D341Med (cell line): Measurements from ENCODE around the gene JAKMIP1.
A peak's percentile ranks its signal among the peaks of the same experiment; 100 is the strongest.

Experiments used
- DNase-seq: peaks from one replicate; pipeline ENCODE4 v3.0.0; 2012; ENCODE audit warnings: low spot score

JAKMIP1 gene

DNA sequence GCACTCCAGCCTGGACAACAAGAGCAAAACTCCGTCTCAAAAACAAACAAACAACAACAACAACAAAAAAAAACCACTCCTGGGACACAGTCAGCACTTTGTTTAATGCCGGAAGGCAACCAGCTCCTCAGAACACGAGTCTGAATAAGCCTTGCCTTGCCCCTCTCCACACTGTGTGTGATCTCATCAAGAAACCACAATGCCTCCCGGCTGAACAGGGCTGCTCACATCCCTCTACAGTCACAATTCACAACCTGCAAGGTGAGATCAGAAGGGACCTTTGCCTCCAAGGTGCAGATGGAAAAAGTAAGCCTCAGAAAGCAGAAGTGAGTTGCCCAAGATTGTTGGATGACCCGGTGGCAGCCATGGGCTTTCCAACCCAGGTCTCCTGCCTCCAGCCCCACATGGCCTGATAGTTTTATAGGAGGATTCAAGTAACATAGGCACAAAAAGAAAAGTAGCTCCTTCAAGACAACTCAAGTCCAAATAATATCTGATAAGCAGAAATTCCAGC lies 80.8 kb downstream of the JAKMIP1 start:
- DNase-seq, result no peak

DNA sequence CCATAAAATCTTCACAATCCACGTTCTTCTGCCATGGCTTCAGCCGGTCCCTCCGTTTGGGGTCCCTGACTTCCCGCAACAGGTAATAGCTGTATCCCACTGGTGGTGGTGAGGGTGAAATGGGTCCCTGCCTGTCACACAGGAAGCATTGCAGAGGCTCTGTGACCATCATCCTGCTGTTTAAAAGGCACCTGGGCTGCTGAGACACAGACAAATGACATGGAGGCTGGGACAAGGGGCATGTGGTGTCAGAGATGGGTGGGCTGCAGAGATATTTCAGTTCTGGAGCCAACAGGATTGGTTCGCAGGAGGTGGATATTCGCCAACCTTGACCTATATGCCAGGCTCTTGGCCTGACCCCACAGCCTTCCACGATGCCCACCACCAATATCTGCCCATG lies 82.1 kb downstream of the JAKMIP1 start:
- DNase-seq, result no peak

DNA sequence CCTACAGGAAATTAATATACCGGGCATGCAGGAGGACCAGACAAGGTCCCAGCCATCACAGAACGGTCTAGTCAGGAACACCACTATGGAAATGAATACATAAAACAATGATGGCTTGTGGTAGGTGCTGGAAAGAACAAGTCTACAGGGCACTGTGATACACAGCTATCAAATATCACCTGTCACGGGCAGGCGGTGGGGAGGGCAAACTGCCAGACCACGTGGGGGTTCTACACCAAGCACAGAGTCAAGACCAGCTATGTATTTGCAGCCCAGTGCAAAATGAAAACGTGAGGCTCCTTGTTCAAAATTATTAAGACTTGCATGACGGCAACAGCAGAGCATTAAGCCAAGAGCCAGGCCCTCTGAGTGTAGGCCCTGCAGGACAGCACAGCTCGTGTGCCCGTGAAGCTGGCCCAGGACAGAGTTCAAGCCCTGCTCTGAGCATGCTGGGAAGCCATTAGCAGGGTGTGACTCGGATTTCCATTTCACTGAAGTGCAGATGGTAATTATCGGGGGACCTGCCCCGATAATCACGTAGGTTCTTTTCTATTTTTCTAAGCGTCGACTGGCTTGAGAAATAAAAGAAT lies 83.6 kb downstream of the JAKMIP1 start:
- DNase-seq, result no peak

DNA sequence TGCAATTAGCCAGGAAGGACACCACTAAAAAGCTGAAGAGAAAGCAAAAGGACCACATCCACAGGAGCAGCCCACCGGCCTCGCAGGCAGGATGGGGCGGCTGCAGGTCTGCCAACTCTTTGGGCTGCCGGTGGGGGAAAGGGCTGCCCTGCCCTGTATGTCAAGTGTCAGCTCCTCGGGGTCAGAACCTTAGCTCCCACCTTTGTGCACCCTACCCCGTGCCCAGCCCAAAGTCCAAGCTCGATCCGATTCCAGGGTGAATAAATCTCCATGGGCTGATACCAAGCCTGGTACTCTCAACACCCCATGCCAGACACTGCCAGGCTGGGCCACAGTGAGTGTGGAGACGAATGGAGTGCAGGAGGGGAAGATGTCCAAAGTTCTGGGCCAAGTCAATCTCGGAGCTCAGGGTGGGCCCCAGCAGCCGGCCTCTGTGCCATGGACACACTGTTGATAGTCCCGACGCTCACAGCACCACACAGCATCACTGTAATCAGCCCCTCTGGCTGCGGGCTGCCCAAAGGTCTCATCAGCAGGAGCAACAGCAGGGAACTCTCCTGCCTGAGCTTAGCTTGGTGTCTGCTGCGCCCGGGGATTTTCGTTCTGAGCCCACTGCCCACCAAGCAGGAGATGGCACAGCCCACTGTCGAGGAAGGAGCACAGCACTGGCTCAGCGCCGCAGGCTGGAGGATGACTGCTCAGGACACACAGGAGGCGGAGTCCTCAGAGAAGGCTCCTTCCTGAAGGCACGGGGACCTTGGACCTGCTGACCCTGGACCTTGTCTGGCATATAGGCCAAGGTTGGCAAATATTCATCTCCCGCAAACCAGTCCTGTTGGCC lies 84.4 kb downstream of the JAKMIP1 start:
- no peak for DNase-seq

DNA sequence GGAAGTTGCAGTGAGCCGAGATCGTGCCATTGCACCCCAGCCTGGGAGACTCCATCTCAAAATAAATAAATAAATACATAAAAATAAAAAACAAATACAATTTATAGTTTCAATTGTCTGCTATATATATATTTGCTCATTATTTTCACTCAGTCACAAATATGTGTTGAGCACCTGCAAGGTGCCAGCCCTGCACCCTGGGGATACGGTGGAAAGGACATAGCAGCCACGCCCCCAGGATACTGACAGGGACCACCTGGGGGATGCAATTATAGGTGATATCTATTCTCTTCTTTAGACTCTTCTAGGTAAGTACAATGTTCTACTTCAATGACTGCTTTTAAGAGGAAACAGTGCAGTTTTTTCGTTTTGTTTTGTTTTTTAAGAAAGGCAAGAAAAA lies 85.0 kb downstream of the JAKMIP1 start:
- DNase-seq, result no peak

DNA sequence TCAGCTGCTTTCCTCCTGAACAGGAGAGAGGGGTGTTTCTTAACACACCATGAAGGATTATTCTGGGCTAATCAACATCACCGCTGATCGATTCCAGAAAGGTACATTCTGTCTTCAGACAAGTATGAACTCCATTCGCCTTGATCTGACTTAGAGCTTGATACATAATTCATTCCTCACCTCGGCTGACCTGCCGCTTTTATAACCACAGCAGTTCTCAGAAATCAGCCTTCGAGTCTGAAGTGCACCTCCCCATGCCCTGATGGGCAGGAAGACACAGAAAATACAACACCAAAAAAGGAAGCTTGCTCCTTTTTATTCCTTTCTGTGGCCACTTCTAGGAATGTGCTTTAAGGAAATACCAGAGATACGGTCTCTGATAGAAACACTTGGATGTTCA lies 85.7 kb downstream of the JAKMIP1 start:
- DNase-seq, result no peak

DNA sequence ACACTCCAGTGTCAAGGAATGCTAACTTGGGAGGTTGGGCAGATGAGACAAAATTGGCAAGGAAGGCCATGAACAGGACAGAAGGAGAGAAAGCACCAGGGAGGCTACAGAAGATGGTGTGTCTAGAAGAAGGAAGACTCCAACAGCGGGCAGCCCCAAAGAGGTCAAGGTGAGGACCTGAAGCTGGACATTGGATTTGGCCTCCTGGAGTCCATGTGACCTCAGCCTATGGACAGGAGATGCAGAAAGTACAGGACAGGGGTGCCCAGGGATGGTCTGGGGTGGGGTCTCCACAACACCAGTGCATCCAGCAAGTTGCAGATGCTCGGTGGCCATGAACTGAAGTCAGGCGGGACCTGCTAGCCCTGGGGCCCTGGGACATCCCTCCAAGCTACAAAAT lies 86.2 kb downstream of the JAKMIP1 start:
- no peak for DNase-seq

DNA sequence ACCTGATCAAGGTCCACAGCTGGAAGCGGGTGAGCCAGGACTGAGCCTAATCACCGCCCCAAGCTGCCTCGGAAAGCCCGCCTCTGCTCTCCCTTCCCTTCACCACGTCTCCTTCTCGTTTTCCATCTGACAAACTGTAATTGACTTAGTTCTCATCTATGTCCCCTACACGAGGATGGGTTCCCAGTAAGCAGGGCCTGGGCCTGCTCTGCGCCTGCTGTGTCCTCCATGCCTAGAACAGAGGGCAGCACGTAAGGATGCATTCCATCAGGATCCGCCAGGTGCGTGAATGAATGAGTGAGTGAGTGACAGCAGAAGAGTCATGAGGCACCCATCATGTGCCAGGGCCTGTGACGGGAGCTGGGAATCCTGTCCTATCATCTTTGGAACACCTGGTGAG lies 86.7 kb downstream of the JAKMIP1 start:
- DNase-seq, result no peak

DNA sequence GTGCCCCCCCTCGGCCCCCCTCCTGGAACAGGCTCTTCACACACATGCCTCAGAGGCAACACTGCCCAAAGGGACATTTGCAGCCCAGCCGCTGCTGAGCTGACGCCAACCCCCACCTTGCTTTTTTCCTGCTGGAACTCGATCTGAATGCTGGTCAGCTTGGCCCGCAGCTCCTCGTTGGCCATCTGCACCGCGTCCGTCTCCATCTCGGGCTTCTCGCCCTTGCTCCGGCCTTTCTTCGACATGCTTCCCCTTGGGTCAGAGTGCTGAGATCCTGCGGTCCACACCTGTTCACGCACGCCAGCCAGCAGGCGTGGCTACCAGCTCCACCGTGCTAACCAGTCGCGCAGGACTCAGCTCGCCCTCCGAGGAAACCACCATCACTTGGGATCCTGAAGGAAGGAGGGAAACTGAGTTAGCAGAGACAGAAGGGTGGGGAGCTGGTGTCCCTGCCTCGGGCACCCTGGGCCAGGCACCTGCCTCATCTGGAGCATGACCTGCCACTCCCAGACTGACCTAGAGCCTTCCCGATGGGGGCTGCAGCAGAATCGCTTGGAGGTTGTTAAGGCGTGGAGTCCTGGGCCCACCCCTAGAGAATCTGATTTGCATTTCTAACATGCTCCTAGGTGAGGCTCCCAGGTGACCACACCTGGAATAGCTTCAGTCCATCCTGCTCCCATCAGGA lies 87.6 kb downstream of the JAKMIP1 start:
- no peak for DNase-seq

DNA sequence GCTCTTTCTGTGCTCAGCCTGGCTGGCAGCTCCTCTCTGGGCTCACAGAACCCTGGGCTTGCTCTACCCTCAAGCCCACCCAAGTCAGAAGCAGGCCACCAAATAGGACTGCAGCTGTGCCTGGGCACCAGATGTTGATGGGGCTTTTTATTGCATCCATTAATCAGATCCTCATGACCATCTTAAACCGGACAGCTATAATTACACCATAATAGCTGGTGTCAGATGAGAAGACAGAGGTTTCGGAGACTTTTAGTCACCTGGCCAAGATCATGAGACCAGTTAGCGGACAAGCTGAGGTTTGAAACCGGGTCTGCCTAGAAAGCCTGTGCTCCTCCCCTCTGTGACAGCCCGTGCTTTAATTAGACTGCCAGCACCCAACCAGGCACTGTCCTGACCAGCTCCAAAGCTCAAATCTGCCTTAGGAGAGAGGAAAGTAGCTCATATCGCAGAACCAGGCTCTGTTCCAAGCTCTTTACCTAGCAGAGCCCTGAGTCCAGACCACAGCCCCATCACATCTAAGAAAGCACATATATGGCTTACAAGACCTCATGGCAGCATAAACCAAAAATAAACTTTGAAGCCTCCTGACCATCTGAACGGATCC lies 88.9 kb downstream of the JAKMIP1 start:
- no peak for DNase-seq

DNA sequence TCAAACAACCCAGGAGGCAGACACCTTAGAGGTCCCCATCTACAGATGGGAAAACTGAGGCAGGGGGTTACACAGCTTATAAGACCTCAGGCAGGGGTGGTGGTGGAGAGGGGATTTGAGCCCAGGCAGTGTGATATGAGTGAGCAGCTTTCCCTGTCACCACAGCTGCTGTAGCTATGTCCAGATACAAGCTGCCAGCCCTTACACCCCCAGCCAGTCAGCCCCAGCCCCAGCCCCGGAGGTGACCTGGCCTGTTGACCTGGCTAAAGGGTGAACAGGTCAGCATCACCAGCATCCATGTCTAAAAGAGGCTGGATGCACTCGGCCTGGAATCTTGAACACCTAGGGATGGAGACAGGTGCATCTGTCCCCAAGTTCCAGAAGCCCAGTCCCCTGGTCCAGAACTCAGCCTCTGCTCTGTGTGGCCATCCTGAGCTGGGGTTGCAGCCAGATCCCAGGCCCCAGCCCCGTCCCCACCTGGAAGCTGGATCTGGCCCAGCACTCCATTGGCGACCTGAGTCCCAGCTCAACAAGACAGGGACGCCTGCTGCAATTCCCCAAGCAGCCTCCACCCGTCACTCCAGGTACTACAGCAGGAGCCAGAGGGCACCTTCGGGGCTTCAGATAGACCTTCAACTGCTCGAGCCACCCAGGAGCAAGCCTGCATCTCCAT lies 89.5 kb downstream of the JAKMIP1 start:
- DNase-seq, result no peak

DNA sequence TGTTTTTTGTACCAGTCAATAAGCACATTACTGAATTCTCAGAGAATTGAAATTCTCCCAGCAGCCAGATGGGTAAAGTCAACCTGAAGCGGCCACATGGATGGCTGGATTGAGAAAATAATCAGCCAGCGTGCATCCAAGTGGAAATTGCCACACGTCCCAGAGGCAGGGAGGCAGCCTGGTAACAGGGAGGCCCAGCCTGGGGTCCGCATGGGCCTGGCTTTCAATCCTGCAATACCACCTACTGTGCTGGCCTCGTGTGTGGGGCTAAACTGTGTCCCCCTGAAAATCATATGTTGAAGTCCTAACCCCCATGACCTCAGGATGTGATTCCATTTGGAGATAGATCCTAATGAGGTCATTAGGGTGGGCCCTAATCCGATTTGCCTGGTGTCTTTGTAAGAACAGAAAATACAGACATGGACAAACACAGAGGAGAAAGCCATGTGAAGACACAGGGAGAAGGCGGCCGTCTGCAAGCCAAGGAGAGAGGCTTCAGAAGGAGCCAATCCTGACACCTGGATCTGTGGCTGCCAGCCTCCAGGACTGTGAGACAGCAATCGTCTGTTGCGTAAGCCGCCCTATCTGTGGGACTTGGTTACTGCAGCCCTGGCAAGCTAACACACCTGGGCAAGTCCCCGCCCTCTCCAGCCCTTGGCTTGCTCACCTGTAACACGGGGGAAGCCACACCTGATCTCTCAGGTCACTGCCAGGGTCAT lies 90.3 kb downstream of the JAKMIP1 start:
- peak; percentile 59 for DNase-seq

DNA sequence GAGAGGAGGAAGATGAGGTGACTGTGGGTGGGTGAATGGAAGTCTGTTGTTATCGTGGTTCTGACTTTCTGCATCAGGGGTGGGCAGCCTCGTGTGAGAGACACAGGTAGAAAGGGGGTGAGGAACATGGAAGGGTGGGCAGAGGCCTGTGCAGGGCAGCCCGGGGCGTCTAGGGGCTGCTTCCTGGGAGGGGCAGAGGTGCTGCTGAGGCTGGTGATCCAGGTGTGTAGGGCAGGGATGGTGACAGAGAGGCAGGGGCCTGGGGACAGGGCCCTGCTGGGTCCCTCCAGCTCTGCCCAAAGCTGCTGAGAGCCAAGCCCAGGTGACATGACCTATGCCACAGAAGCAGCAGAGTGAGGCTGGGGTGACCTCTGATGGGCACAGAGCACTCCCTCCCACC lies 92.5 kb downstream of the JAKMIP1 start:
- no peak for DNase-seq

DNA sequence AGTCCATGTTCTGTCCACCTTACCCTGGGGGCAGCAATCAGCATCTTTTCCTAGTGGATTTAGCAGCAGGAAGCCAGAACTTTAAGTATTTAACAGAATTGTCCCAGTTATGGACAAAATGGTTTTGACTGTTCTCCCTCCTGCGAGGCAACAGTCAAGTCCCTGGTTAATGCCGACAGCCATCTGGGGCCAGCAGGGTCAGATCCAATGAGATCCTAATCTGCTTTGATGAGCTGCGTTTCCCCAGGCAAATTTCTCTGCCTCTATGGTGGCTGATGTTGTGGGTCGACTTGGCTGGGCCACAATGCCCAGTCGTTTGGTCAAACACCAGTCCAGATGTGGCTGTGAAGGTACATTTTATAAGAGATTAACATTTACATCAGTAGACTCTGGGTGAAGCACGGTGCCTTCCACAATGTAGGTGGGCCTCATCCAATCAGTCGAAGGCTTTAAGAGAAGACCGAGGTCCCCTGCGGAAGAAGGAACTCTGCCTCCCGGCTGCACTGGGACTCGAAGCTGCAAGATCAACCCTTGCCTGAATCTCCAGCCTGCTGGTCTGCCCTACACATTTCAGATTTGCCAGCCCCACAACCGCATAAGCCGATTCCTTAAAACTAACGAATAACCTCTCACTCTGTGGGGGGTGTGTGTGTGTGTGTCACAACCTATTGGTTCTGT lies 93.1 kb downstream of the JAKMIP1 start:
- no peak for DNase-seq

DNA sequence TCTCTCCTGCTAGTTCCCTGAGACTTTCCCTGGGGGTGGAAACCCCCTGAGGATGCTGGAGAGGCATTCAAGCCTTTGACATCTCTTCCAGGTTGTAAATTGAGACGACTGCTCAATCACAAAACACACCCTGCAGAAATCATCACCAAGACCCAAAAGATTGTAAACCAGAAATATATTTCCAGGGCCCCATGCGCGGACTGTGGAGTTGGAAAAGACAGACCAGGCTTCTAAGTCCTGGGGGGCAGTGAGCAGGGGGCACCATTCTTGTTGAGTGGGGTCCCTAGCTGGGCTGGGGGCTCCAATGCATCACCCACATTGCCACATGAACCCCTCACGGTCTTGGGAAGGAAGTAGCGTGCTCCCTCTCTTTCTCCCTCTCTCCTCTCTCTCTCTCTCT lies 94.2 kb downstream of the JAKMIP1 start:
- DNase-seq, result no peak

DNA sequence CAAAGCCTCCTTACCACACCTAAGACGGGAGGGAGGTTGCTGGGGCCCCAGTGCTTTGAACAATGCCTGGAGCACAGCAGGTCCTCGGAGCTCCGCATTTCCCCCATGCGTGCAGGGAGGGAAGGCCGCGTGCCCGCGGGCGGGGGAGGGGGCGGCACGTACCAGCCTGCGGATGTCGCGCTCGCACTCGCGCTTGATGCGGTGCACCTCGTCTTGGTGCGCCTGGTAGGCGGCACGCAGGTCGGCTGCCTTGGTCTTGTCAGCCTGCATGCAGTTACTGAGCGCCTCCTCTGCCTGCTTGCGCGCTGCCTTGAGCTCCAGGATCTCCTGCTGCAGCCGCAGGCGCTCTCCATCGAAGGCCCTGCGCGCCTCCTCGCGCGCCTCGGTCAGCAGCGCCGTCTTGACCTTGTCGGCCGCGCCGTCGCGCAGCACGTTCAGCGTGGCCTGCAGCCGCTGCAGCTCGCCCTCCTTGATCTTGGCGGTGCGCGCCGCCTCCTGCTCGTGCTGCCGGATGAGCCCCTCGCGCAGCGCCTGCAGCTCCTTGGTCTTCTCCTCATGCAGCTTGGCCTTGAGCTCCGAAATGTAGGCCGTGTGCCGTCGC lies 94.9 kb downstream of the JAKMIP1 start:
- no peak for DNase-seq

DNA sequence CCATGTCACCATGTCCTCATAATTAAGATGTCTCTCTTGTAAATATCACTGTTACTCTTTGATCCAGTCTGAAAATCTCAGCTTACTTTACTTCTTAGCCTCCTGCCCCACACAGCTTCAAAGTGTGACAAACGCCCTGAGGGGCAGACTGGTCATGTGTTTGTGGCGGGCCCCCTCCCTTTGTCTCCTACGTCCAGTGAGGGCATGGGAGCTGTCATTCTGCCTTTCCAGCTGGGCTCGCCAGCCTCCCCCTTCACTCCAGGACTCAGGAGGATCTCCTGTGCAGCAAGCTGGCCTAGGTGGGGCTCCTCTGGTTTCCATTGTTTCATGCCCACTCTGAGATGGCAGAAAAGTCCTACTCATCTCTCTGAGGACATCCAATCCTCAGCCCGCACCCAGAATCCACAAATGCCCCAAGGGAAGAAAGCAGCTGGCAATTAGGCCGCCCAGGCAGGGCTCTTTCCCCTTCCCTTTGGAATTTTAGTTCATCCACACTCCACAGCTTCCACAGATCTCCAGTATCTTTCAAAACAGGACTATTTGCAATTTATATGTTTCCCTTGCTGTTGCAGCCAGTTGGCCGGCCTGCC lies 95.7 kb downstream of the JAKMIP1 start:
- no peak for DNase-seq

DNA sequence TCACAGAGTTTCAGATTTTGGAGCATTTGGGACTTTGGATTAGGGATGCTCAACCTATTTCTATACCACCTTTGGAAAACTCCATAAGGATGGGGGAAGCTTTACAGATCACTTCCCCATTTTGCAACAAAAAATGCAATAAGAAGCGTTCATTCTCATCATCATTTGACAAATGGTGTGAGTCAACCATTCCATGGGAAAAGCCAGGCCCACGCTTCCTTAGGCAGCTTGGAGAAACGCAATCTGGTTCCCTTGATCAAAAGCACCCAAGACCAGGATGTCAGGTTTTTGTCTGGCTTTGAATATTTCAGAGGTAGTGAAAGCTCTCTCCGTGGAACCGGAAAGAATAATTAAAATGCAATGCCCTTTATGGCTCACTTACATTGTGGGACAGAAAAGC lies 102.8 kb downstream of the JAKMIP1 start:
- no peak for DNase-seq

DNA sequence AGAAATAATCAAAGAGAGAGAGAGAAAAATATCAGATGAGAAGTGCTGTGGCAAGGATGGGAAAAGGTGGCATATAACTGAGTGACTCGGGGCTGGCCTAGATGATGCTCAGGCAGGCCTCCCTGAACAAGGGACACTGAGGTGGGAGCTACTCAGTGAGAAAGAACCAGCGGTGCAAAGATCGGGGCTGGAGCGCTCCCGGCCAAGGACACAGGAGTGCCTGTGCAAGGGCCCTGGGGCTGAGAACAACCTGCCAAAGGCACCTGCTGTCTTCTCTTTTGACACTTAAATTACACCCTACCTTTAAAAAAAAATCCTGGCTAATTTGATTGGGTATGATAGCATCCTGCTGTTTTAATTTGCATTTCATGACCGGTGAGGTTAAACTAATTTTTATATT lies 104.5 kb downstream of the JAKMIP1 start:
- DNase-seq, result no peak
